HG02981 (cell line): Measurements from ENCODE around the gene KSR2.

Experiments used
- ATAC-seq: cut with Tn5 transposase; IDR thresholded peaks from one replicate; pipeline ENCODE4 v1.9.1; 2021; ENCODE audit warnings: mild to moderate bottlenecking, moderate library complexity; ENCODE audit not compliant: unreplicated experiment

Gene KSR2

DNA sequence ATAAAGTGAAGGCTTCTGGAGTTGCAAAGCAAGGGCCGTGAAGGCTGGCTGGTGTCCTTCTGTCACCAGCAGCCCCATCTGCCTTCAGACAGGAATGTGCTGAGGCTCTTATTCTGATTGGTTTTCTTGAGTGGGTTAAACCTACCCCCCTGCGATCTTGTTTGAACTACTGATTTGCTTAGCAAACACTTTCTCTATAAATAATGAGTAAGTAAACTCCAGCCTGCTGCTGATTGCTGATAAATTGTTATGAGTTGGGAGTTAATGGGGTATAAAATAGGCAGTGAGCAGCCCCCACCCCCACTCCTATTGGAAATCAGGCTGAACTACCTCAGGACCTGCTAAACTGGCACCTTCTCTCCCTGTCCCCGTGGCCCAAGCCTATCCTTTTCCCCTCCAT lies 461.2 kb downstream of the KSR2 start:
- ATAC-seq: no peak

DNA sequence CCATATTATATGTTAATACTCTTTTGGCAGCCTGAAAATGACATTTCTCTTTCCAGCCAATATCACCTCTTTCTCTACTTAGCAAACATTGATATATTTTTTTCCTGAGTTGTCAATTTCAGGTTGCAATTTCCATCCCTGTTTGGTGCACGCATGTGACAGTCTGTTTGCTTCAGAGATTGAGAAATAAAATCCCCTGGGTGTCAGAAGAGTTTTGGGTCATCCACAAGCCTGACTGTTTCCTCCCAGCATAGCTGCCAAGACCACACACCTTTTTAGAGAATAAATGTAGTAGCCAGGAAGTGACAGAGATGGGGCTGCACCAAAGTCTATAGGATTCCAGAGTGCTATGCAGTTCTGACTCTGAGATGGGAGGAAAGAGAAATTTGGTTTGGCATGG lies 462.5 kb downstream of the KSR2 start:
- ATAC-seq: no peak

GRCh38 chr12:117502633-117503032 lies 466.2 kb downstream of the KSR2 start:
- no peak for ATAC-seq

DNA sequence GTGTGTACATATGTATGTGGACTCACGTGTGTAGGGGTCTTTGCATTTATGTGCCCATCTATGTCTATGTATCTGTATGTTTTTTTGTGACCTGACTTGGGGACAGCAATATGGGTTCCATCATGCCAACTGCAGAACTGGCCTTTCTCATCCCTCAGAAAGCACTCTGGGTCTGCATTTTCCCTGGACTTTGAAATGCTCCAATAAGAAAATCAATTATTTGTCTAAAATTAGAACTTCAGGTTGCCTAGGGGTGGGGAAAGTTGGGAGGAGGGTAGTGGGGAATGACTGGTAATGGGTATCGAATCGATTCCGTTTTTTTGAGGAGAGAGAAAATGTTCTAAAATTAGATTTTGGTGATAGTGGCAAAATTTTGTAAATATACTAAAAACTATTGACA lies 466.6 kb downstream of the KSR2 start:
- ATAC-seq: no peak

DNA sequence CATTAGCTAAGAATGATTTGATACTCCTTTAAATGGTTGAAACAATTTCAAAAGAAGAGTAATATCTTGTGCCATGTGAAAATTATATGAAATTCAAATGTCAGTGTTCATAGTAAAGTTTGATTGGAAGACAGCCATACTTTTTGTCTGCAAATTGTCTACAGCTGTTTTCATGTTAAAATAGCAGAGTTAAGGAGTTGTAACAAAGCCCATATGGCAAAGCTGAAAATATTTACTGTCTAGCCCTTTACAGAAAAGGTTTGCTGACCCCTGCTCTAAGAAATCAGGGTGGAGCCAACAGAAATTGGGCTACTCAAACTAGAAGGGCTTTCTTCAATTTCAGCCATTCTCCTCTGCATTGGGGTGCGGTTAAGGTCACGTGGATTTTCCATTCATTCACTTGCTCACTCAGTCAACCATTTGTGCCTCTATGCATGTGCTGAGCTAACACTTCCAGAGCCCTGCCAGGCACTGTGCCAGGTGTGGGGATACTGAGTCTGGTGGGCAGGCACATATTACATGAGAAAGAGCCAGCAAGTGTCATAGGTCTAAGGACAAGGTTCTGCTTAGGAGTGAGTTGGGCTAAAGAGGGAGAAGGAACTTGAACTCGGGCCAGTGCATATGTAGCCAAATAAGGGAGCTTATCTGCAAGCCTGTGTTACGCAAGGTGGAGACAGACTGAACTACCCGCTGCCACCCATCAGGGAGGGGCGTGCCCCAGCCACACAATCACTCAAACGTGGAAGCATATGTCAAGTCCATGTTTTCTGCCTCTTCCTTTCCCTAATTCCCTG lies 467.5 kb downstream of the KSR2 start:
- no peak for ATAC-seq

DNA sequence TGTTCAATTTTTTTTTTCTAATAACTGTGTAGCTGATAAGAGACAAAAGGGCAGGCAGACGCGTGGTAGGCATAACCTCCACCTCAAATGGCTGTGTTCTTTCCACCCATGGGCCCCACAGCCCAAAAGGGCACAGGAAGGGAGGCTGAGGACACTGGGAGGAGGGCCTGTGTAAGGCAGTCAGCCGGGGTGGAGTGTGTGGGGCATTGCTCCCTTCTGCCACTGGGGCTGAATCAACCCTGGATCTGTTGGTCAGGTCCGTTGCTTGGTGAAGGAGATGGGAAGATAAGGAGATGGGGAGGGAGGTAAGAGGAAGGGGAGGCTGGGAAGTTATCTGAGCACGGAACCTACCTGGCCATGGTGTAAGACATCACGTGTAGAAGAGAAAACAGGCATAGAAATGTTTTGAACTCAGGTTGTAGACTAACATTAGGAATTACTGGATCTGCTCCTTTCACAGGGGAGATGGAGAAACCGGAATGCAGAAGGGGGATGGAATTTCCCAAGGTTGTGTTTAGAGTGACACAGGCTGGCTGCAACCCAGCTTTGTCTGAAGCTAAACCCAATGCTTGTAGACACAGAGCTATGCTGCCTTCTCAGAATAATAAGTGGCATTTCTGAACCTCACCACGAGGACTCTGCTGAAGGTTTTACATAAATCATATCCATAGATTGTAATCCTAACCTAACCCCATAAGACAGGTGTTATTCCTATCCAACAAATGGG lies 468.9 kb downstream of the KSR2 start:
- ATAC-seq: no peak

DNA sequence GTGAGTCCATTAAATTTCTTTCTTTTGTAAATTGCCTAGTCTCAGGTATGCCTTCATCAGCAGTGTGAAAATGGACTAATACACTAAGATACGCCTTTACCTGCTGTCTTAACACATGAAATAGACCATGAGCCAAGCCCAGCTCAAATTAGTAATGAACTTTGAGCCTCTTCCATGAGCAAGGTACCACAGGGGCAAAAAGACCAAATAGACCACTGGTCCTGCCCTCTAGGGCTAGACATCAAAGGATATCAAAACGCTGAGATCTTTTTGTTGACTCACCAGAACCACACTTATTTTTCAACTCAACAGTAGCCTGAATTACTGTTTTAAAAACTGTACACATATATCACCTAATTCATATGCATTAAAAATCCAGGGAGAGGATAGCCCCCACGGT lies 469.9 kb downstream of the KSR2 start:
- ATAC-seq: no peak

DNA sequence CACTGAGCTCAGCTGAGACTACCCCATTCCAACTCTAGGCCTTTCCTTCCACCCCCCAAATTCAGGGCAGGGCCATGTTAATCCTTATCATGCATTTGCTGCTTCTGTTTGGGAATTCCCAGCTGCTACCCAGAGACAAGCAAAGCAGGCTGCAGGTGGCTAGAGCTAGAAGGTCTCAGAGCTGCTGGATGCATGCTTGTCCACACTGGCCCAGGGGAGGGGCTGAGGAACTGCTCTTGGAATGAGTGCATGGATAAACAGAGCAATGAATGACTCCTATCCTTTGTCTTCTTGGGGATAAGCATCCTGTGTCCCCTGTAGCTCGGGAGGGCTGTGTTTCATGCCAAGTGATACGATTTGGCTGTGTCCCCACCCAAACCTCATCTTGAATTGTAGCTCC lies 470.5 kb downstream of the KSR2 start:
- ATAC-seq: no peak

GRCh38 chr12:117497407-117497806 lies 471.4 kb downstream of the KSR2 start:
- no peak for ATAC-seq

DNA sequence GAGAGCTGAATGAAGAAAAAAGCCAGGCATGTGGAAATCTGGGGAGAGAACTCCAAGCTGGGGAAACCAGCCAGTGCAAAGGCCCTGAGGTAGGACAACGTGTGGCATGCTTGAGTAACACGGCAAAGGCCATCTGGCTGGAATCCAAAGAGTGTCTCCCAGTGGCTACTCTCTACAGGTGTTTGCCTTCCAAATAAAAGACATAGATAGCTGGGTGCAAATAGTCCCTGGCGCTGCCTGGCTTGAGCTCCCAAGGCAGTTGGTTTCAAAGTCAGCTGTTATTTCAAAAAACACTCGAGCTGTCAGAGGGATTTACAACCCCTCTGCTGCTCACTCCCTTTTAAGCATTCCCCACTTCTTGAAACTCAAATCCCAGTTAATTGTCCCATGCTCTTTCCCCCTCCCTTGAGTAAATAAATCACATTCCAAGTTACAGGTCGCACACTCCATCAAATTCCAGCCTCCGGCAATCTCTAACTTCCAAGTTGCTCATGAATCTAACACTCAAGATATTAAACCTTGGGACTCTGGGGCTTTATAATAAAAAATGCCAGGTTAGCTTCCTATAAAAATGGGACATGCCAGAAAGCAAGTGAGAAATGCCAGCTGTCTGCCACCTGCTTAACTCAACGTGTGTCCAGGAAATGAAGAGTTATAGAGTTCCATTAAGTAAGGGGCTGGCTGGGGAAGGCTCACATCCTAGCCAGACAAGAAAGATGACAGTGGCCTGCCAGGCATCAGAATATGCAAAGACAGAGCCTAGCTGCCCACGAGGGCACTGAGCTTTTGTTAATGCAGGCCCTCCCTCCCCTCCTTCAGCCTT lies 473.7 kb downstream of the KSR2 start:
- ATAC-seq: no peak

DNA sequence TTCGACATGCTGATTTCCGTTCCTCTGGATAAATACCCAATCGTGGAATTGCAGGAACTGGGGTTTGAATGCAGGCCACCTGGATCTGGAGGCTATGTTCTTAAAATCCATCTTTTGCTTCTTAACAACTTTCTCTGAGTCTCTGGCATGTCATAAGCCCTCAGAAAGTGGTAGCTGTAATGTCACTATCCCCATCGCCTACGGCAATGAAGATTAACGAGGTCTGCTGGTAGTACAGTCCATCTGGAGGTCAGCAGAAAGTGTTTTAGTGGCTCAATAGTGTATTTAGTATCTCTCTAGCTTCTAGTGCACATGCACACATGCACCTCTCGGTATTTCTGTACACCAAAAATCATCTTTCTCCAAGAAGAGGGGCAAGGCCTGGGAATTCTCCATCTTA lies 477.1 kb downstream of the KSR2 start:
- ATAC-seq: no peak

GRCh38 chr12:117490130-117490529 lies 478.7 kb downstream of the KSR2 start:
- no peak for ATAC-seq

DNA sequence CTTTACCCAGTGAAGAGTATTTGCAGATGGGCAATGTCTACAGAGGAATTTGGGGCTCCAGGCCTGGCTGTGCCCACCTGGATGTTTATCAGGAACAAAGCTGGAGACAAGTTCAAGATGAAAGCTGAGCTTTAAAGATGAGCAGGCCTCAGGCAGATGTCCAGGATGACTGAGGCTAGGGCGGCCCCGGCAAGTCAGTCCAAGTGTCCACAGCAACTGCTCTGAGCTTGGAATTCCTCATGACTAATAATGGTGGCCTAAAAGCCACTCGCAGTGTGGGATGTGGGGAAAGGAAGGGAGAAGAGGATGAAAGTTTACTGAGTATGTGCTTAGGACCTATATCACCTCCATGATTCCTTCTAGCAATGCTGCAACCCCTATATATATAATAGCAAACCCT lies 479.1 kb downstream of the KSR2 start:
- ATAC-seq: no peak

- ATAC-seq: no peak
These were observed 481.7 kb downstream of the KSR2 start for GRCh38 chr12:117486840-117487659.

DNA sequence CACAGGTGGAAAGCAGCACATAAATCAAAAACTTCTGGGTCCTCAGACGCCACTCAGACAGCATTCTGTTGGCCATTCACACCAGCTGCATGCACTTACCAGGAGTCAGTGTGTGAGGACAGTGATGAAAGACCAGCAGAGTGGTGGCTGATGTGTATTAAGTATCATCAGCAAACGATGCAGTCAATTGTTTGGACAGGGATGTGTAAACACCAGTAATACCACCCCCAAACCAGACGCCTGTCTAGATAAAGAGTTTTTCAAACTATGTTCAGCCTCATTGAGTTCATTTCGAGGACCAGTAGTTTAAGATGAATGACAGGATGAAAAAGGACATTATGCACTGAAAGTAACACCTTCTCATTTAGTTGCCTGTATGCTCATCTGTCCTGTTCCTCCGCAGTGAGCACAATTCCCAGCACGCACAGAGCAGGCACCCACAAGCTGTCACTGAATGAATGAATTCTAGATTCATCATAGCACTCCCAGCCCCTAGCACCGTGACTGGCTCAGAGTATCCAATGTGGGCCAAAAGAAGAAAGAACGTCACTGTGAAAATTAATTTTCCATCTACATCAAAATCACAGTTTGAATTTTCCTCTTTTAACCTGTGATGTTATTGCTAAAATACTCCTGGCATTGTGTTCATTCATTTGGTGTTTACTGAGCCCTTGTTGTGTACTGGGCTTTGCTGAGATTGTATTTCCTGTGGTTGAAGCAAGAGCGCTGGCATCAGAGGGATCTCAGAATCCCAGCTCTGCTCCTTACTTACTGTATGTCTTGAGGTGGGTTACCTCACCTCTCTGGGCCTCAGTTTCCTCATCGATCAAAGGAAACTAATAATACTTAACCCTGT lies 482.6 kb downstream of the KSR2 start:
- no peak for ATAC-seq

DNA sequence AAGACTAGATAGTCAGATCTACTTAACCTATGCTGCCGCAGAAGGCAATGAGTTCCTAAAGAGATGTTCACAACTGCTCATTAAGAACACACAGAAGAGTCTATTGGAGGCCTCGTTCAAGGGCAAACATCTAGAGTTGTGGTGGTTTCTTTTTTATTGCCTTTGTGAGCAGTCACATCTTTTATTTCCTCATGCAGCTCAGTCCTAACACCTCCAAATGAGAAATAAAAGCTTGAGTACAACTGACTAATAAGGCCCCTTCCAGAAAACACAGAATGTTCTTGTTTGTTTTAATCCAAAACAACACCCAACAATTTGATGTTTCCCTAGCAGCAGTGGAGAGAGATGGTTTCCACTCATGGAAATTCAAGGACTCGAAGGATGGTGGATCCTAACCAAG lies 483.9 kb downstream of the KSR2 start:
- ATAC-seq: no peak

DNA sequence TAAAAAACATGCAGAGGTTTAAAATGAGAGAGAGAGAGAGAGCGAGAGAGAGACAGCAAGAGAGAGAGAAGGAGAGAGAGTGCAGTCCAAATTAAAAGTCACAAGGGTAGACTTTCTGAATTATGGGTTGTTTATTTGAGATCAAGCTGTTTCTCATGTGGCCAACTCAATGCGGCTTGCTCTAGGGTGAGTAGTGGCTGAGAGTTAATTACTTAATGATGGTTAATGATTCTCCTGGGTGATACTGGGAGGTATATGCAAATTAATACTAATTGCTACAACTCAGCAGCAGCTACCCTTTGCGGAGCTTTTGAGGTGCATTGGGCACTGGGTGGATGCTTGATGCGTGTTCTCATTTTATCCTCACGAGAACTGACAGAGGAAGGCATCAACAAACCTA lies 485.3 kb downstream of the KSR2 start:
- ATAC-seq: no peak

- ATAC-seq: no peak
These were observed 487.3 kb downstream of the KSR2 start for GRCh38 chr12:117481470-117481869.

GRCh38 chr12:117476341-117476740 lies 492.4 kb downstream of the KSR2 start:
- no peak for ATAC-seq

- no peak for ATAC-seq
These were observed 494.9 kb downstream of the KSR2 start for GRCh38 chr12:117473856-117474255.
